Liver (tissue), 3 donors: ENCODE measurements around the gene MESP1.

Source experiments
- CTCF ChIP-seq: fragments of 150-350 bp; IDR thresholded peaks from 2 replicates; pipeline ENCODE4 v1.5.1; 2017; ENCODE audit warnings: improper control_type of control experiment, low read depth, low read length; ENCODE audit not compliant: missing input control
- FOXA1 ChIP-seq: IDR thresholded peaks from 2 replicates; pipeline ENCODE4 v1.6.1; 2016; ENCODE audit warnings: antibody characterized with exemption
- GABPA ChIP-seq, 2 donors: IDR thresholded peaks in 1 of 2; conservative IDR thresholded peaks in 1 of 2; 2 replicates each; pipeline ENCODE4 v1.6.1; 2016; ENCODE audit warnings: antibody characterized with exemption in 2 of 2, mild to moderate bottlenecking in 1 of 2, moderate library complexity in 1 of 2
- HNF4A ChIP-seq, 2 donors: conservative IDR thresholded peaks; 2 replicates each; pipeline ENCODE4 v1.6.1; 2016; ENCODE audit warnings: antibody characterized with exemption in 2 of 2, mild to moderate bottlenecking in 2 of 2
- HNF4G ChIP-seq: IDR thresholded peaks from 2 replicates; pipeline ENCODE4 v1.6.1; 2016; ENCODE audit warnings: antibody characterized with exemption
- MAX ChIP-seq: IDR thresholded peaks from 2 replicates; pipeline ENCODE4 v1.6.1; 2016; ENCODE audit warnings: antibody characterized with exemption
- RAD21 ChIP-seq, 2 donors: IDR thresholded peaks; 2 replicates each; pipeline ENCODE4 v1.6.1; 2016; ENCODE audit warnings: antibody characterized with exemption in 2 of 2, mild to moderate bottlenecking in 2 of 2
- SP1 ChIP-seq: IDR thresholded peaks from 2 replicates; pipeline ENCODE4 v1.6.1; 2018; ENCODE audit warnings: antibody characterized with exemption, mild to moderate bottlenecking
- TAF1 ChIP-seq: conservative IDR thresholded peaks from 2 replicates; pipeline ENCODE4 v1.6.1; 2016; ENCODE audit warnings: antibody characterized with exemption, mild to moderate bottlenecking
- YY1 ChIP-seq: IDR thresholded peaks from 2 replicates; pipeline ENCODE4 v1.6.1; 2016; ENCODE audit warnings: antibody characterized with exemption, mild to moderate bottlenecking
- ZBTB33 ChIP-seq: IDR thresholded peaks from 2 replicates; pipeline ENCODE4 v1.6.1; 2016; ENCODE audit warnings: antibody characterized with exemption
- TF ChIP-seq, protein P1 (sequence below): IDR thresholded peaks from 2 replicates; pipeline ENCODE4 v1.6.1; 2016; ENCODE audit warnings: antibody characterized with exemption, mild to moderate bottlenecking
- TF ChIP-seq, protein P2 (sequence below): IDR thresholded peaks from 2 replicates; pipeline ENCODE4 v1.6.1; 2016; ENCODE audit warnings: antibody characterized with exemption
- donor health status: healthy.
- donor health status: healthy.

DNA sequence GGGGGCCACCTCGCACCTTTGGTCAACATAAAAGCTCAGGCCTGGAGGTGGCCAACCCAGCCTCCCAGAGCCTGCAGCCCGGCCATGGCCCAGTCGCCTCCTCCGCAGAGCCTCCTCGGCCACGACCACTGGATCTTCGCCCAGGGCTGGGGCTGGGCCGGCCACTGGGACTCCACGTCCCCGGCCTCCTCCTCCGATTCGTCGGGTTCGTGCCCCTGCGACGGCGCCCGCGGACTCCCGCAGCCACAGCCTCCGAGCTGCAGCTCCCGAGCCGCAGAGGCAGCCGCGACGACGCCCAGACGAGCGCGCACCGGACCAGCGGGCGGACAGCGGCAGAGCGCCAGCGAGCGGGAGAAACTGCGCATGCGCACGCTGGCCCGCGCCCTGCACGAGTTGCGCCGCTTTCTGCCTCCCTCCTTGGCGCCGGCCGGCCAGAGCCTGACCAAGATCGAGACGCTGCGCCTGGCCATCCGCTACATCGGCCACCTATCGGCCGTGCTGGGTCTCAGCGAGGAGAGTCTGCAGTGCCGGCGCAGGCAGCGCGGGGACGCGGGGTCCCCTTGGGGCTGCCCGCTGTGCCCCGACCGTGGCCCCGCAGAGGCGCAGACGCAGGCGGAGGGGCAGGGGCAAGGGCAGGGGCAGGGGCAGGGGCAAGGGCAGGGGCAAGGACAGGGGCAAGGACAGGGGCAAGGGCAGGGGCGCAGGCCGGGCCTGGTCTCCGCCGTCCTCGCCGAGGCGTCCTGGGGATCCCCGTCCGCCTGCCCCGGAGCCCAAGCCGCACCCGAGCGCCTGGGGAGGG lies 25.4 kb upstream of the MESP1 start, which contains the start of gene MESP2:
- TF ChIP-seq, protein P1, sequence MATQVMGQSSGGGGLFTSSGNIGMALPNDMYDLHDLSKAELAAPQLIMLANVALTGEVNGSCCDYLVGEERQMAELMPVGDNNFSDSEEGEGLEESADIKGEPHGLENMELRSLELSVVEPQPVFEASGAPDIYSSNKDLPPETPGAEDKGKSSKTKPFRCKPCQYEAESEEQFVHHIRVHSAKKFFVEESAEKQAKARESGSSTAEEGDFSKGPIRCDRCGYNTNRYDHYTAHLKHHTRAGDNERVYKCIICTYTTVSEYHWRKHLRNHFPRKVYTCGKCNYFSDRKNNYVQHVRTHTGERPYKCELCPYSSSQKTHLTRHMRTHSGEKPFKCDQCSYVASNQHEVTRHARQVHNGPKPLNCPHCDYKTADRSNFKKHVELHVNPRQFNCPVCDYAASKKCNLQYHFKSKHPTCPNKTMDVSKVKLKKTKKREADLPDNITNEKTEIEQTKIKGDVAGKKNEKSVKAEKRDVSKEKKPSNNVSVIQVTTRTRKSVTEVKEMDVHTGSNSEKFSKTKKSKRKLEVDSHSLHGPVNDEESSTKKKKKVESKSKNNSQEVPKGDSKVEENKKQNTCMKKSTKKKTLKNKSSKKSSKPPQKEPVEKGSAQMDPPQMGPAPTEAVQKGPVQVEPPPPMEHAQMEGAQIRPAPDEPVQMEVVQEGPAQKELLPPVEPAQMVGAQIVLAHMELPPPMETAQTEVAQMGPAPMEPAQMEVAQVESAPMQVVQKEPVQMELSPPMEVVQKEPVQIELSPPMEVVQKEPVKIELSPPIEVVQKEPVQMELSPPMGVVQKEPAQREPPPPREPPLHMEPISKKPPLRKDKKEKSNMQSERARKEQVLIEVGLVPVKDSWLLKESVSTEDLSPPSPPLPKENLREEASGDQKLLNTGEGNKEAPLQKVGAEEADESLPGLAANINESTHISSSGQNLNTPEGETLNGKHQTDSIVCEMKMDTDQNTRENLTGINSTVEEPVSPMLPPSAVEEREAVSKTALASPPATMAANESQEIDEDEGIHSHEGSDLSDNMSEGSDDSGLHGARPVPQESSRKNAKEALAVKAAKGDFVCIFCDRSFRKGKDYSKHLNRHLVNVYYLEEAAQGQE: no peak
- TF ChIP-seq GABPA (IDR thresholded peaks at IDR 0.05 in 1 of 2, conservative IDR thresholded peaks at IDR 0.05 in 1 of 2) (no peak), FOXA1 (no peak), CTCF (peak; percentile 25), YY1 (no peak), TAF1 (no peak), SP1 (no peak), HNF4G (no peak), MAX (no peak), HNF4A (conservative IDR thresholded peaks at IDR 0.05) (no peak), ZBTB33 (no peak), RAD21 (IDR thresholded peaks at IDR 0.05) (peak in 1 of 2 donors; percentile 63)
- TF ChIP-seq, protein P2, sequence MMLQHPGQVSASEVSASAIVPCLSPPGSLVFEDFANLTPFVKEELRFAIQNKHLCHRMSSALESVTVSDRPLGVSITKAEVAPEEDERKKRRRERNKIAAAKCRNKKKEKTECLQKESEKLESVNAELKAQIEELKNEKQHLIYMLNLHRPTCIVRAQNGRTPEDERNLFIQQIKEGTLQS: no peak
